ENCODE measurements around the gene POU2F3. TPM values are rescaled to one million over a fixed set of nuclear protein-coding genes. Genes with fewer than 3 reads are reported as not detected.

The POU2F3 gene
- total and polyA plus RNA-seq, 2 donors (not counting 1 experiment from before 2014, with no cell fraction given): not detected

DNA sequence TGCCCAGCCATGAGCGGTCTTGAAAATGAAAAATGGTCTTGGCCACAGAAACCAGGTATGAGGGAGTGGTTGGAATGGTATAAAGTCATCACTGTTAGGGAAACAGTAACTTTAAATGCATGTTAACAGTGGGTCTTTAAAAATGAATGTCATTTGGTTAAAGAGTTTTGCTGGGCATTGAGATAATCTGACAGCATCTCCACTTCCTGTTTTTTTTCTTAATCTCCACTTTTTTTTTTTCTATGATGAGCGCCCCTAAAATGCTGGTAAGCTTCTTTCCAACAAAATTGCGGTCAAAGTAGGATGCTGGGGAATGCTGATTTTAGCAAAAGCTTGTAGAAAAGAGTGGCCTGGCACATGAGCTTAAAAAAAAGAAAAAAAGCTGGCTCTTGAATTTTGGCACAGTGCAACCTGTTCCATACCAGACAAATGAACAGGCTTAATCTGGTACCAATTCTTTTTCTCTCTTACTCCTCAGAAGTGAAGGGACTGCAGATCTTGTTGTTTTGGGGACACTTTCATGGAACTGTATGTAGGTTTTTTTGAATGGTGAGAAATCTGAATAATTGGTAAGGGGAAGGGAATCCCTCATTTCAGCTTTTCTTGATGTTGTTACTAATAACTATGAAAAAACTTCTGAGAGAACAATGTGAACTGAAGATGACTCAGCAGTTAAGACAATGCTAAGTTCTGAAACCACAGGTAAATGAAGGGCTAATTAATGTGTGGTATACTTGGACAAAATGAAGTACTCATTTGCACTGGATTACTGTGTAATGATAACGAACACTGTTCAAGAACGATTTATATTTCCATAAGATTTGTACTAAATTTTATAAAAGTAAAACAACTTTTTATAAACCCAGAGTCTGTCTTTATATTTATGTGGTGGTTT, 93.1 kb downstream of the POU2F3 start:
- H3K27ac ChIP-seq (ENCODE audit: insufficient read depth, low read length): peak overlapping the region; percentile 62

DNA sequence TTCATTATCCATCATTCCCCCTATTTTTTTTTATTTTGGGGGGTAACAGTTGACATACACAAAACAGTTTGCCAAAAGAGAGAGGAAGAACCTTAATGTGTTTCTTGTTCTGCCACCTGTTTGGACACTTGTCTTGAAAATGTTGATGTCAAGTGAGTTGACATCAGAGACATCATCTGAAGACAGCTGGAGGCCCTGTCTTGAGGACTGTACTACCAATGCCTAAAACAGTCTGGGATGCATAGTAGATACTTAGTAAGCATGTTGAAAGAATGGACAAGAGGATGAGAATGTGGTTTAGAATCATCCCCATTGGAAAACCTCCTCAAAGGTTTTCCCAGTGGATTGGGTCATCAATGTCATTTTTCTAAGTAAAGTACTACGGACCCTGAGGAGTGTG, 93.9 kb downstream of the POU2F3 start:
- H3K4me2 ChIP-seq (ENCODE audit: extremely low read depth, insufficient read depth, low read length): no peak overlapping the region
- H3K36me3 ChIP-seq (ENCODE audit: control insufficient read depth, insufficient read depth, low read length): peaks cover 3% of the 10 kb centered on the region
- no peak overlapping the region for H3K9ac ChIP-seq (ENCODE audit: insufficient read depth, low read length)
- peaks cover 20% of the 10 kb centered on the region for H3K4me1 ChIP-seq (ENCODE audit: control insufficient read depth, extremely low read depth, insufficient read depth, low read length)
- no peak overlapping the region for H2AFZ ChIP-seq (ENCODE audit: low read length)
- H3K27me3 ChIP-seq (ENCODE audit: control insufficient read depth, insufficient read depth, low read length): no peaks in the 10 kb centered on the region
- H4K20me1 ChIP-seq (ENCODE audit: control insufficient read depth, extremely low read depth, insufficient read depth, low read length): peaks cover 4% of the 10 kb centered on the region
- no peak overlapping the region for H3K4me3 ChIP-seq (replicated peaks in 1 of 4; ENCODE audit: control extremely low read depth in 1 of 4, insufficient read depth in 1 of 4, low read depth in 3 of 4, low read length in 4 of 4)
- no peaks in the 10 kb centered on the region for H3K9me3 ChIP-seq (ENCODE audit: control insufficient read depth, insufficient read depth, low read depth, low read length)
- DNase-seq (ENCODE audit: low read depth in 2 of 2): no peak
- H3K79me2 ChIP-seq (ENCODE audit: control insufficient read depth, insufficient read depth, low read length): peaks cover 25% of the 10 kb centered on the region
- TF ChIP-seq EZH2 (IDR thresholded peaks at IDR 0.05; ENCODE audit: low read length, missing control alignments): no peak
- TF ChIP-seq, protein P1, sequence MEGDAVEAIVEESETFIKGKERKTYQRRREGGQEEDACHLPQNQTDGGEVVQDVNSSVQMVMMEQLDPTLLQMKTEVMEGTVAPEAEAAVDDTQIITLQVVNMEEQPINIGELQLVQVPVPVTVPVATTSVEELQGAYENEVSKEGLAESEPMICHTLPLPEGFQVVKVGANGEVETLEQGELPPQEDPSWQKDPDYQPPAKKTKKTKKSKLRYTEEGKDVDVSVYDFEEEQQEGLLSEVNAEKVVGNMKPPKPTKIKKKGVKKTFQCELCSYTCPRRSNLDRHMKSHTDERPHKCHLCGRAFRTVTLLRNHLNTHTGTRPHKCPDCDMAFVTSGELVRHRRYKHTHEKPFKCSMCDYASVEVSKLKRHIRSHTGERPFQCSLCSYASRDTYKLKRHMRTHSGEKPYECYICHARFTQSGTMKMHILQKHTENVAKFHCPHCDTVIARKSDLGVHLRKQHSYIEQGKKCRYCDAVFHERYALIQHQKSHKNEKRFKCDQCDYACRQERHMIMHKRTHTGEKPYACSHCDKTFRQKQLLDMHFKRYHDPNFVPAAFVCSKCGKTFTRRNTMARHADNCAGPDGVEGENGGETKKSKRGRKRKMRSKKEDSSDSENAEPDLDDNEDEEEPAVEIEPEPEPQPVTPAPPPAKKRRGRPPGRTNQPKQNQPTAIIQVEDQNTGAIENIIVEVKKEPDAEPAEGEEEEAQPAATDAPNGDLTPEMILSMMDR (conservative IDR thresholded peaks at IDR 0.05 in 1 of 2, IDR thresholded peaks at IDR 0.05 in 1 of 2; ENCODE audit: low read depth in 1 of 2, low read length in 2 of 2): no peak
- no peak overlapping the region for H3K27ac ChIP-seq (ENCODE audit: insufficient read depth, low read length)

More for the DNA sequence above, 93.1 kb downstream of the POU2F3 start:
- no peak overlapping the region for H3K4me3 ChIP-seq (replicated peaks in 1 of 4; ENCODE audit: control extremely low read depth in 1 of 4, insufficient read depth in 1 of 4, low read depth in 3 of 4, low read length in 4 of 4)
- no peak overlapping the region for H3K9ac ChIP-seq (ENCODE audit: insufficient read depth, low read length)
- no peak overlapping the region for H2AFZ ChIP-seq (ENCODE audit: low read length)
- no peaks in the 10 kb centered on the region for H3K27me3 ChIP-seq (ENCODE audit: control insufficient read depth, insufficient read depth, low read length)
- TF ChIP-seq EZH2 (IDR thresholded peaks at IDR 0.05; ENCODE audit: low read length, missing control alignments): no peak
- TF ChIP-seq, protein P1 (conservative IDR thresholded peaks at IDR 0.05 in 1 of 2, IDR thresholded peaks at IDR 0.05 in 1 of 2; ENCODE audit: low read depth in 1 of 2, low read length in 2 of 2): no peak
- H4K20me1 ChIP-seq (ENCODE audit: control insufficient read depth, extremely low read depth, insufficient read depth, low read length): peaks cover 4% of the 10 kb centered on the region
- peaks cover 23% of the 10 kb centered on the region for H3K79me2 ChIP-seq (ENCODE audit: control insufficient read depth, insufficient read depth, low read length)
- H3K4me2 ChIP-seq (ENCODE audit: extremely low read depth, insufficient read depth, low read length): no peak overlapping the region
- H3K9me3 ChIP-seq (ENCODE audit: control insufficient read depth, insufficient read depth, low read depth, low read length): no peaks in the 10 kb centered on the region
- peak; percentile 12 to 62 for DNase-seq (ENCODE audit: low read depth in 2 of 2)
- H3K4me1 ChIP-seq (ENCODE audit: control insufficient read depth, extremely low read depth, insufficient read depth, low read length): peaks cover 20% of the 10 kb centered on the region
- H3K36me3 ChIP-seq (ENCODE audit: control insufficient read depth, insufficient read depth, low read length): peaks cover 5% of the 10 kb centered on the region

DNA sequence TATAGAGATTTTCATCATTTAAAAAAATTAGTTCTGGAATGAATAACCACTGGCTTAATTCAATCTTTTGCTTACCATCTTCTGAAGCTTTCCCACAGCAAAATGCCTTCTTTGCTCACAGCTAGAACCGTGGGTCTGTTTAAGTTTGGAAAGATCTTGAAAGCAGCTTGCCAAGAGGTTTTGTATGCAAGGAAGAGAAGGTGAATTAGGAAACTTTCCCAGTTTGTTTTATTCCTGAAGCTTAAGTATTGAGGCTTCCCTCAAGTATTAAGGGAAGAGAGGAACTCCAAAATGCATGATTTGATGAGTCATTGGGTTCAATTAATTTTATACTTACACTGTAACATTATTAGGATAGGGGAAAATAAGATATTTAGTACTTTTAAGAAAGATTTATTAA, 94.4 kb downstream of the POU2F3 start:
- Histone ChIP-seq H3K4me3 (replicated peaks in 1 of 4; ENCODE audit: control extremely low read depth in 1 of 4, insufficient read depth in 1 of 4, low read depth in 3 of 4, low read length in 4 of 4) (no peak overlapping the region), H3K4me1 (ENCODE audit: control insufficient read depth, extremely low read depth, insufficient read depth, low read length) (peaks cover 20% of the 10 kb centered on the region), H3K9ac (ENCODE audit: insufficient read depth, low read length) (no peak overlapping the region), H3K9me3 (ENCODE audit: control insufficient read depth, insufficient read depth, low read depth, low read length) (no peaks in the 10 kb centered on the region), H3K36me3 (ENCODE audit: control insufficient read depth, insufficient read depth, low read length) (peaks cover 3% of the 10 kb centered on the region), H3K27ac (ENCODE audit: insufficient read depth, low read length) (no peak overlapping the region), H2AFZ (ENCODE audit: low read length) (no peak overlapping the region), H3K27me3 (ENCODE audit: control insufficient read depth, insufficient read depth, low read length) (no peaks in the 10 kb centered on the region), H3K79me2 (ENCODE audit: control insufficient read depth, insufficient read depth, low read length) (peaks cover 28% of the 10 kb centered on the region), H4K20me1 (ENCODE audit: control insufficient read depth, extremely low read depth, insufficient read depth, low read length) (peaks cover 4% of the 10 kb centered on the region), H3K4me2 (ENCODE audit: extremely low read depth, insufficient read depth, low read length) (no peak overlapping the region)
- DNase-seq (ENCODE audit: low read depth in 2 of 2): no peak
- TF ChIP-seq, protein P1 (conservative IDR thresholded peaks at IDR 0.05 in 1 of 2, IDR thresholded peaks at IDR 0.05 in 1 of 2; ENCODE audit: low read depth in 1 of 2, low read length in 2 of 2): no peak
- TF ChIP-seq EZH2 (IDR thresholded peaks at IDR 0.05; ENCODE audit: low read length, missing control alignments): no peak
